AG04449 (cell line): ENCODE results near the gene SEPHS1.

Source experiments
- CTCF ChIA-PET: fragments of 350-600 bp; formaldehyde crosslinking; extraction: SDS; loops from one replicate; lab custom pipeline; 2021; ENCODE audit warnings: antibody characterized with exemption; lab: Yijun Ruan, JAX
- POLR2A ChIA-PET: fragments of 400-600, 350-600 bp; formaldehyde crosslinking; extraction: SDS; loops from one replicate; lab custom pipeline; 2020; ENCODE audit warnings: antibody characterized with exemption, inconsistent platforms; lab: Yijun Ruan, JAX
- DNase-seq: peaks from one replicate; pipeline ENCODE4 v3.0.0-alpha.2; 2010; ENCODE audit warnings: low read depth, low spot score
- H3K4me3 ChIP-seq: 2 replicates; pipeline ENCODE4 v1.5.1; 2011; ENCODE audit warnings: low read depth, mild to moderate bottlenecking, control low read depth, low read length
- TF ChIP-seq, protein P1 (sequence below): IDR thresholded peaks from one replicate; pipeline ENCODE4 v1.5.1; 2011; ENCODE audit warnings: mild to moderate bottlenecking, moderate library complexity, low read length, control low read depth, inconsistent platforms; ENCODE audit not compliant: insufficient read depth; ENCODE audit errors: missing control alignments

SEPHS1 gene

DNA sequence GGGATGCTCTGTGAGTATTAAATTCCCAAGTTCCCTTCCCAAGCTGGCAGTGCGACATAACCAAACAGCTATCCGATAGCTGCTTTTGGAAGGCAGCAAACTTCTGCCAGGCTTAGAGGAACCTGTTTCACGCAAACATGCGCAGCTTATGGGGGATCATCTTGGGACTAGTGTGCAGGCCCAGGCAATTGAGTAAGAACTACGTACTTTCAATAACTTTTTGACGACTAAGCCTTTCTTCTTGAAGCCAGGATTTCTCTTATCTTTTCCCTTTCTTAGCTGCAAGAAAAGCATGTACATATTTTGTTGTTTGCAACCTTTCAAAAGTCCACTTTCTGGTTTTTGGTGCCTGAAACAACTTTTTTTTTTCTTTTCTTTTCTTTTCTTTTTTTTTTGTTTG, 28.7 kb upstream of the SEPHS1 start:
- ChIA-PET CTCF (interaction anchor here (1.0 to 9.4 kb wide), 7 partner anchors 8 to 209 kb away, joined by 3 to 101 read pairs (median 10); partner anchors contain the start of gene PRPF18), POLR2A (no interaction called here)
- no peak for DNase-seq
- no peak overlapping the region for H3K4me3 ChIP-seq
- TF ChIP-seq, protein P1, sequence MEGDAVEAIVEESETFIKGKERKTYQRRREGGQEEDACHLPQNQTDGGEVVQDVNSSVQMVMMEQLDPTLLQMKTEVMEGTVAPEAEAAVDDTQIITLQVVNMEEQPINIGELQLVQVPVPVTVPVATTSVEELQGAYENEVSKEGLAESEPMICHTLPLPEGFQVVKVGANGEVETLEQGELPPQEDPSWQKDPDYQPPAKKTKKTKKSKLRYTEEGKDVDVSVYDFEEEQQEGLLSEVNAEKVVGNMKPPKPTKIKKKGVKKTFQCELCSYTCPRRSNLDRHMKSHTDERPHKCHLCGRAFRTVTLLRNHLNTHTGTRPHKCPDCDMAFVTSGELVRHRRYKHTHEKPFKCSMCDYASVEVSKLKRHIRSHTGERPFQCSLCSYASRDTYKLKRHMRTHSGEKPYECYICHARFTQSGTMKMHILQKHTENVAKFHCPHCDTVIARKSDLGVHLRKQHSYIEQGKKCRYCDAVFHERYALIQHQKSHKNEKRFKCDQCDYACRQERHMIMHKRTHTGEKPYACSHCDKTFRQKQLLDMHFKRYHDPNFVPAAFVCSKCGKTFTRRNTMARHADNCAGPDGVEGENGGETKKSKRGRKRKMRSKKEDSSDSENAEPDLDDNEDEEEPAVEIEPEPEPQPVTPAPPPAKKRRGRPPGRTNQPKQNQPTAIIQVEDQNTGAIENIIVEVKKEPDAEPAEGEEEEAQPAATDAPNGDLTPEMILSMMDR = no peak

DNA sequence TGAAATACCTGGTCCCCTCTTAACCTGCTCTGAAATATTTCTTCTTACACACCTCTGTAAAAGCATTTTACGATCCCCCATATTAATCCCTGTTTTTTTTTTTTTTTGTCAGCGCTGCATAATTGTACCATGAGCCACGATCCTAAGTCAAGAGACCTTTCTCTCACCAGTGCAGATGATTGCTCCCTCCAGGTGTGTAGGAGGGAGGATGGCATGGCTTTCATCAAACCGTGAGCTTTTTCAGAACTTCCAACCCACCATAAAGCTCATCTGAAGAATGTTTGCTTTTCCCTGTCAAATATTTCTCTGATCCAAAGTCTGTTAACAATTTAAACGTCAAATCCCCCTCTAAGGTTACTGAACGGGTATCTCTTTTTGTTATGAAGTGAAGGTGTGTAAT, 28.2 kb upstream of the SEPHS1 start:
- CTCF ChIA-PET = interaction anchor here (1.0 to 9.4 kb wide), 6 partner anchors 9 to 210 kb away, joined by 3 to 101 read pairs (median 12); partner anchors contain the start of gene PRPF18

DNA sequence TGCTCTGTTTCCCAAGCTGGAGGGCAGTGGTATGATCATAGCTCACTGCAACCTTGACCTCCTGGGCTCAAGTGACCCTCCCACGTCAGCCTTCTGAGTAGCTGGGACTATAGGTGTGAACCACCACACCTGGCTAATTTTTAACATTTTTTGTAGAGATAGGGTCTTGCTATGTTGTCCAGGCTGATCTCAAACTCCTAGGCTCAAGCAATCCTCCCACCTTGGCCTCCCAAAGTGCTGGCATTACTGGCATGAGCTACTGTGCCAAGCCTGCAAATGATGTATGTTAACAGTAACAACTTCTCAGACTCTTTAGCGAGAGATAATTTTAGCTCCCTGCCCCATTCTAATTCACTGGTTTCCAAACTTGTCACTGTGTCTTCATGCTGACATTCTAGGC, 27.7 kb upstream of the SEPHS1 start:
- ChIA-PET POLR2A (no interaction called here), CTCF (interaction anchor here (1.5 to 9.4 kb wide), 6 partner anchors 9 to 210 kb away, joined by 3 to 101 read pairs (median 12); partner anchors contain the start of gene PRPF18)
- TF ChIP-seq, protein P1 = no peak
- no peak for DNase-seq
- no peak overlapping the region for H3K4me3 ChIP-seq

More for the DNA sequence above, 28.2 kb upstream of the SEPHS1 start:
- TF ChIP-seq, protein P1 = no peak
- H3K4me3 ChIP-seq = no peak overlapping the region
- POLR2A ChIA-PET = no interaction called here
- no peak for DNase-seq

DNA sequence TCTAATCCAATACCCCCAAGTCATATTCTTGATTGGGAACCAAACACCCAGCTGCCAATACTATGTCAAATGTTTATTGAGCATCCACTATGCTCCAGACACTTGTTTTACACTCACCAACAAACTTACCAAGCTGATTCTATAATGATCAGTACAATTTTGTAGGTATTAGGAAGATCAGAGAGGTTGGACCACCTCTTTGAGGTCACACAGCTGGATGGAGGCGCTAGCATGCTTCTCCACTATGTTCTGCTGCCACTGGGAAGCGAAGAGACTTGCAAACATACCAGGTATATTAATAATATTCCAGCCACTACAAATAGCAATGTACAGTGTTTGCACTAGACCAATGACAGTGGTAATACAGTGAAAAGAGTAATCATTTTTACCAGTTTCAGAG, 25.6 kb upstream of the SEPHS1 start:
- CTCF ChIA-PET = interaction anchor here (0.8 to 9.4 kb wide), 11 partner anchors 9 to 216 kb away, joined by 3 to 101 read pairs (median 9); partner anchors contain the start of gene PRPF18
- TF ChIP-seq, protein P1 = no peak

GRCh38 chr10:13372524-13372923, 24.4 kb upstream of the SEPHS1 start:
- CTCF ChIA-PET = interaction anchor here (0.5 to 9.4 kb wide), 44 partner anchors 8 to 725 kb away, joined by 3 to 101 read pairs (median 4); partner anchors contain the start of gene PRPF18
- DNase-seq = no peak
- POLR2A ChIA-PET = no interaction called here
- no peak overlapping the region for H3K4me3 ChIP-seq
- TF ChIP-seq, protein P1 = no peak

More for the DNA sequence above, 25.6 kb upstream of the SEPHS1 start:
- POLR2A ChIA-PET = no interaction called here
- H3K4me3 ChIP-seq = no peak overlapping the region
- DNase-seq = no peak

DNA sequence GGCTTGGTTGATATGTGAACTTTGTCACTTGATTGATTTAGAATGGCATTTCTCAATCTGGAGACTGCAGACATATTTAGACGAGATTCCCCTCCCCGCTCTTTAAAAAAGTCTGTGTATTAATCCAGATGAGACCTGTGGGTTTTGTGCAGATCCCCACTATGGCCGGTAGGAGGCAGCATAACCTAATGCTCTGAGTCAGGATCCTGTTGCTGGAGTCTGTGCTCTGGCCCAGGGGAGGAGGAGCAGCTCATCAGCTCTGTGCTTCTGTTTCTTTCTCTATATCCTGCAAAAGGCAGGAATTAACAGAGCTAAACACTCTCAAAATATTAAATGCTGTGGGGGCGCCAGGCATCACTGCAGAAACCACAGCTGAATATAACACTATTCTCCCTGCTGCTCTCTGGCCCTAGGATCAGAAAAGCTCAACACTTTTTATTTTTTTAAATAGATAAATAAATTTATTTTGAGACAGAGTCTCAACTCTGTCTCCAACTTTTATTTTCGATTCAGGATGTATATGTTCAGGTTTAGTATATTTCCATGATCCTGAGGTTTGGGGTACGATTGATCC, 23.9 kb upstream of the SEPHS1 start:
- CTCF ChIA-PET = interaction anchor here (0.5 to 9.4 kb wide), 42 partner anchors 8 to 725 kb away, joined by 3 to 101 read pairs (median 4); partner anchors contain the start of gene PRPF18
- peak; percentile 33 for DNase-seq
- POLR2A ChIA-PET = no interaction called here
- H3K4me3 ChIP-seq = no peak overlapping the region
- TF ChIP-seq, protein P1 = peak; percentile 83
